ENCODE measurements around the gene HS6ST1.

The HS6ST1 gene

DNA sequence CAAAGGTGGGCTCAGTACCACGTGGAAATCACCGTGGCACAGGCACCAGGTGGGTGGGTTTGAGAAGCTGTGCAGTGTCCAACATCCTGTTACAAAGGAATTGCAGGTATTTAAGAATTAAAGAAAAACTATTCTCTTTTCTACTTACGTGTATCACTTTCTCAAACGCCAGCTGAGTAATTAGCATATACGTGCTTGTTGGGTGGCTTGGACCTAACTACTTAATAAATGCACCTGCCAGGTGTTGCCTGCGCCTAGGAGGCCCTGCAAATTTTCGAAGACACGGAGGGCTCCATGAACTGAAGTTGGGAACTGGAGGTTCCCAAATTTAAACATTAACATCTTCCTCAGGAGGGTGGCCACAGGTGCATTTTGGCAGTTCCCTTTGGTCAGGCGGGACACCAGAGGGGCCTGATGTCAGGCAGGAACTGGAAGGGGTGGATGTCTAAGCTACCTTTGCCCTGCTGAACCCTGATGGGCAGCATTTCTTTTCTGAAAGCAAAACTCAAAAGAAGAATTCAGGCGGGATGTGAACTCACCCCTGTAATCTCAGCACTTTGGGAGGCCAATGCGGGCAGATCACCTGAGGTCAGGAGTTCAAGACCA lies 84.8 kb downstream of the HS6ST1 start:
- no peak for DNase-seq

DNA sequence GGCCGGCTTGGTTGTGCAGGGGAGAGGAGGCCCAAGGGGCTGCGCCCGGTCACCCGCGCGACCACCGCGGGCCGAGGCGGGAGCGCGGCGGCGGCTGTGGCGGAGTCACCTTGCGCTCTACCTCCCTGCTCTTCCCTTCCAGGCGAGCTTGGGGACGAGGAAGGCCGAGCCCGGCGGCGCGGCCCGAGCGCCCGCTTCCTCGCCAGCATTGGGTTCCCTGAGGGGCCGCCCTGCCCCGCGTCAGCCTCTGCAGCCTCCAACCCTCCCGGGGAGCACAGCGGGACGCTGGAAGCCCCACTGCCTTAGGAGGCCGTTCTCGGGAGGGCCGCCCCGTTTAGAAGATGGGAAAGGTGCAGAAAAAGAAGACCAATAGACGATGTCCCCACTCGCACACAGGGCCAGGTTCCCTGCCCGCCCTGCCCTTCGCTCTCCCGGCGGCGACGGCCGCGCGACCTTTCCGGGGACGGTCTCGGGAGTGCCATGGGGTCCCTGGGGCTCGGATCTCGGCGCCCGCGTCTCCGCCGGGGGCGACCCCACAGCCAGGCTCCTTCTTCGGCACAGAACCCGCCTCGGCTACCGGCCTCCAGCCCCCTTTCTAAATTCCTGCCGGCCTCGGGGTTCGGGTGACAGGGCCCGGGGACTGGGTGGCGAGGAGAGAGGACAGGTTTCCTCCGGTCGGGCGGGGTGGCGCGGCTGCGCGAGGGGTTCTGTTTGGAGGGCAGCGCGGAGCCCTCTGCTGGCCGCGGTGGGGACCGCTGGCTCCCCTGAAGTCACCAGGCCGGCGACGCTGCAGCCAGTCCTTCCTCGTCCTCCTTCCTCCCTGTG lies 85.5 kb downstream of the HS6ST1 start:
- no peak for DNase-seq

DNA sequence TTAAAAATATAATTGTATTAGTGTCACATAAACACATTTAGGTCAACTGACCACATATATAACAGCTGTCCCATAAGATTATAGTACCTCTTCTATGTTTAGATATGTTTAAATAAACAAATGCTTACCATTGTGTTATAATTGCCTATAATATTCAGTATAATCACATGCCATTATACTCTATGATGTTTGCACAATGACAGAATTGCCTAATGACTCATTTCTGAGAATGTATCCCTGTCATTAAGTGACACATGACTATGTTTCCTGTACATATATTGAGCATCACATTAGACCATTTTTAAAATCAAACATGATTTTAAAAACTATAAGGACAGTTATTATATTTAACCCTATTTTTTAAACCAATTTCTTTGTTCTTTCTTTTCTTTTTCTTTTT lies 89.8 kb downstream of the HS6ST1 start:
- peak; percentile 61 for DNase-seq

DNA sequence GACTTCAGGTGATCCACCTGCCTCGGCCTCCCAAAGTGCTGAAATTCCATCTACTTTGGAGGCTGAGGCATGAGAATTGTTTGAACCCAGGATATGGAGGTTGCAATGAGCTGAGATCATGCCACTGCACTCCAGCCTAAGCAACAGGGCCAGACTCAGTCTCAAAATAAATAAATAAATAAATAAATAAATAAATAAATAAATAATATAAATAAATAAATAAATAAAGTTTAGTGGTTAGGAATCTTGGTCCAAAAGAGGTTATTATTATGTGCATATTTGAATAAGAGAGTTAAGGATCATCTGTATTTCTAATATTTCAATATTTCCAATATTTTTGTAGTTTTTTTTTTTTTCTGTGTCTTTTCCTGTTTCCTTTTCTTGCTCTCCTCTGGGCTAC lies 90.8 kb downstream of the HS6ST1 start:
- no peak for DNase-seq

DNA sequence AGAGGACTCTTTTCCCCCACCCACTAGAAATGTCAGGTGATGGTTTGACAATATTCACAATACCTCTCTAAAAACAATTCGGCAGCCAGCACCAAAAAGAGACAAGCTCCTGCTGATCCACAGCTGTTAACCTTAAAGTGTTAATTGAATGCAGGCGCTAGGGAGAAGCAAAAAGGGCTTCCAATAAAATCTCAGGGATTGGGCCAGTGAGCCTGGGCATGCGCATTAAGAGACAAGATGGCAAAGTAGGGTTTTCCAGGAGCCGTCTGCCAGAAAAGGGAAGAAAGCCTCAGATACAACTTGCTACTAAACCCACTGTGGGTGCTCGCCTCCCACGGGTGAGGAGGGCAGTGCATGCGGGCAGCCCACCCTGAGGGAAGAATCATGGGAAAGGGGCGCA lies 98.8 kb downstream of the HS6ST1 start:
- no peak for DNase-seq

DNA sequence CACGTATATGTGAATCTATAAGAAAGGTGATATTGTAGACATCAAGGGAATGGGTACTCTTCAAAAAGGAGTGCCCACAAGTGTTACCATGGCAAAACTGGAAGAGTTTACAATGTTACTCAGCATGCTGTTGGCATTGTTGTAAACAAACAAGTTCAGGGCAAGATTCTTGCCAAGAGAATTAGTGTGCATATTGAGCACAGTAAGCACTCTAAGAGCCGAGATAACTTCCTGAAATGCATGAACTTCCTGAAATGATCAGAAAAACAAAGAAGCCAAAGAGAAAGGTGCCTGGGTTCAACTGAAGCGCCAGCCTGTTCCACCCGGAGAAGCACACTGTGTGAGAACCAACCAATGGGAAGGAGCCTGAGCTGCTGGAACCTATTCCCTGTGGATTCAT lies 101.0 kb downstream of the HS6ST1 start:
- no peak for DNase-seq

DNA sequence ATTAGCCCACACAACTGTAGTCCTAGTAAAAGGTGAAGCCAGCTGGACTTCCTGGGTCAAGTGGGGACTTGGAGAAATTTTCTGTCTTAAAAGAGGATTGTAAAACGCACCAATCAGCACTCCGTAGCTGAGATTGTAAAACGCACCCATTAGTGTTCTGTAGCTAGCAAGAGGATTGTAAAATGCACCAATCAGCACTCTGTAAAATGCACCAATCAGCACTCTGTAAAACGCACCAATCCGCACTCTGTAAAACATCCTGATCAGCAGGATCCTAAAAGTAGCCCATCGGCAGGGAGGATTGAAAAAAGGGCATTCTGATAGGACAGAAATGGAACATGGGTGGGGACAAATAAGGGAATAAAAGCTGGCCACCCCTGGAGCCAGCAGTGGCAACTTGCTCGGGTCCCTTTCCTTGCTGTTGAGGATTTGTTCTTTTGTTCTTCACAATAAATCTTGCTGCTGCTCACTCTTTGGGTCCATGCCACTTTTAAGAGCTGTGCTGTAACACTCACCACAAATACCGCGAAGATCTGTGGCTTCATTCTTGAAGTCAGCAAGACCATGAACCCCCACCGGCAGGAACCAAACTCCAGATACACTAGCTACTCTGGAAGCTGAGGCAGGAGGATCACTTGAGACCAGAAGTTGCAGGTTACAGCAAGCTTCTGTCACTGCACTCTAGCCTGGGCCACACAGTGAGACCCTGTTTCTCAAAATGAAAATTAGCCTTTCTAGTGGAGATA lies 102.6 kb downstream of the HS6ST1 start:
- no peak for DNase-seq

Data from NCI-H1417 treated with DMSO at 0.1 percent for 48 hours (cell line).